Measurements from ENCODE around the gene C11orf58.

Gene C11orf58

DNA sequence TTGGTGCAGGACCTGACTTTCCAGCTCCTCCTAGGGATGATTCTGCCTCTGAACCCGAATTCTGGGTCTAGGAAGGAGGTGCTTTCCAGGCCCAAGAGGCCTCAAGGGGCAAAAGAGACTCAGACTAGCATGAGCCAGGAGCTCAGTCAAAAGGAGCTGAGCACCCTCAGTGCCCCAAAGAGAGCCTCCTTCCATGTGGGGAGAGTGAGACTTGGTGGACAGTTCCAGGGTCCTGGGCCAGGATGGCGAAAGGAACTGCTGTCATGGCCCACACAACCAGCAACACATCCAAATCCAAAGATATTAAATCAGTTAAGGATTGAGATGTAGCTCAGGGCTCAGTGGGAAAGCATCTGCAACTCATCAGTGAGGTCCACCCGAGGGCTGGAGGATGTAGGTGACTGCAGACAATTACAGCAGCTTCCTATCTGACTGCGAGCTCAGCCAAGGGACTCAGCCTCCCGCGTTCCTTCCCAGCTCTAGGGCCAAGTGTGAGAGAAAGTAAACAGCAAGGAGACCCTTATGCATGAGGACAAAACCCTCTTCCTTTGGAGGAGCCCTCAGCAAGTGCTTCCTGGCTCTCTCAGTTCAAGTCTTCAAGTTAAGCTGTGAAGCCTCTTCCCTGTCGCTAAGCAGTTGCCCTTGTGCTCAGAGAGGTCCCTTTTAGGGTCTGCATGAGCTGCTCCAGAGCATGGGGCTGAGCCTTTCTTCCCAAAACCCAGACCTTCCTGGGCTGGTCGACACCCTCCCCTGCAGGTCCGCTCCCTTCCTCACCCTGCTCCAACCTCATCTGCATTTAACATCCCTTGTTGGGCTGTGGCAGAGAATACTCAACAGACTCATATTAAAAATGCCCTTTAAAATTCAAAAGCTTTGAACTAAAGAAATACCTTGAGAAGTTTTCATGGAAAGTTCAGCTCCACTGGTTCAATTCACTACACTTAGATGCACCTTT is 35.8 kb downstream of the C11orf58 start:
- Histone ChIP-seq H3K36me3 (ENCODE audit: control insufficient read depth in 4 of 4, insufficient read depth in 4 of 4, low read length in 3 of 4) (no peaks in the 10 kb centered on the region), H3K4me1 (ENCODE audit: control extremely low read depth in 1 of 4, control insufficient read depth in 4 of 4, insufficient read depth in 4 of 4, low read length in 3 of 4) (peaks cover 0 to under 1% (median under 1%) of the 10 kb centered on the region in 4 experiments), H3K27me3 (replicated peaks in 2 of 5; ENCODE audit: control insufficient read depth in 4 of 5, insufficient read depth in 5 of 5, low read length in 4 of 5) (peaks cover 0 to 4% (median 0%) of the 10 kb centered on the region in 5 experiments), H3K4me3 (ENCODE audit: control insufficient read depth in 1 of 7, extremely low read depth in 1 of 7, insufficient read depth in 4 of 7, low read depth in 2 of 7, low read length in 6 of 7) (no peak overlapping the region), H3K9me3 (ENCODE audit: control extremely low read depth in 1 of 5, control insufficient read depth in 4 of 5, insufficient read depth in 2 of 5, low read depth in 1 of 5, low read length in 4 of 5) (no peaks in the 10 kb centered on the region), H3K27ac (ENCODE audit: insufficient read depth in 1 of 2, low read depth in 1 of 2, low read length in 2 of 2, poor library complexity in 1 of 2, severe bottlenecking in 2 of 2) (no peak overlapping the region)
- 85% methylated on average over 8 of the region's 9 CpGs for WGBS (ENCODE audit: insufficient coverage)
- ChIA-PET POLR2A (no interaction called here), CTCF (interaction anchor here (1.6 to 2.3 kb wide), 2 partner anchors 10 to 14 kb away, joined by 6 to 17 read pairs; no protein-coding TSS in a partner anchor)
- no peak for DNase-seq

DNA sequence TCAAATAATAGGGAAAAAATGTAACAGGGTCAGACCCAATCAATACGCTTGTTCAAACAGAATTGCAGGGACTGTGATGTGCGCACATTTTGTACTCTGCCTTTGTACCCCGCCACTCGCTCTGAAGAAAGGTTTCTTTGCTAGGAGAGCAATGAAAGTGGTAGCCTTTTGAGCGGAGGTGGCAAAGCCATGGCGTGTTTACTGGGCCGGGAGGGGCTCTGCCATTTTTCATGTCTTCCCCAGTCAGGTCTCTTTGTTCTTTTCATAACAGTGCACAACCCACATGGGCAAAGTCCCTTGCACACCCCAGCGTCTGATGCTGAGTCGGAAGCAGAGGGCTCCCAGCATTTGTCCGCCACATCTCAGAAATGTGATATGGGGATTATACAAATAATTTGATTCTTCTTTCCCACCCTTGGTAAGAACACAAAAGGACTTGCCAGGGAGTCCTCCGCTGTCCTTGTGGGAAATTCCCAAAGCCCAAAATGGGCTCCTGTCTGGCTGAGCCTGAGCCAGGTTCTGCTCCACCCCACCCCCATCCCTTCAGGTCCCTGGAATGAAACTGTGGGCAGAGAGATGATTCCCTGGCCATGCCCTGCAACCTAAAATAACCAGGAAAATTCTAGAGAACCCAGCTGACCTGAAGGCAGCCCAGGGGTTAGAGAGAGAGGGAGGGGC is 36.6 kb downstream of the C11orf58 start:
- 90% methylated on average over 5 of the region's 11 CpGs for WGBS (ENCODE audit: insufficient coverage)
- POLR2A ChIA-PET = no interaction called here
- no peak for DNase-seq
- Histone ChIP-seq H3K27ac (ENCODE audit: insufficient read depth in 1 of 2, low read depth in 1 of 2, low read length in 2 of 2, poor library complexity in 1 of 2, severe bottlenecking in 2 of 2) (no peak overlapping the region), H3K4me1 (ENCODE audit: control extremely low read depth in 1 of 4, control insufficient read depth in 4 of 4, insufficient read depth in 4 of 4, low read length in 3 of 4) (peaks cover 0 to 6% (median 2%) of the 10 kb centered on the region in 4 experiments), H3K4me3 (ENCODE audit: control insufficient read depth in 1 of 7, extremely low read depth in 1 of 7, insufficient read depth in 4 of 7, low read depth in 2 of 7, low read length in 6 of 7) (no peak overlapping the region), H3K36me3 (ENCODE audit: control insufficient read depth in 4 of 4, insufficient read depth in 4 of 4, low read length in 3 of 4) (no peaks in the 10 kb centered on the region), H3K9me3 (ENCODE audit: control extremely low read depth in 1 of 5, control insufficient read depth in 4 of 5, insufficient read depth in 2 of 5, low read depth in 1 of 5, low read length in 4 of 5) (no peaks in the 10 kb centered on the region), H3K27me3 (replicated peaks in 2 of 5; ENCODE audit: control insufficient read depth in 4 of 5, insufficient read depth in 5 of 5, low read length in 4 of 5) (peaks cover 0 to 4% (median 0%) of the 10 kb centered on the region in 5 experiments)
- CTCF ChIA-PET = interaction anchor here (2.3 kb wide), 1 partner anchor 13 kb away, joined by 17 read pairs; no protein-coding TSS in a partner anchor

DNA sequence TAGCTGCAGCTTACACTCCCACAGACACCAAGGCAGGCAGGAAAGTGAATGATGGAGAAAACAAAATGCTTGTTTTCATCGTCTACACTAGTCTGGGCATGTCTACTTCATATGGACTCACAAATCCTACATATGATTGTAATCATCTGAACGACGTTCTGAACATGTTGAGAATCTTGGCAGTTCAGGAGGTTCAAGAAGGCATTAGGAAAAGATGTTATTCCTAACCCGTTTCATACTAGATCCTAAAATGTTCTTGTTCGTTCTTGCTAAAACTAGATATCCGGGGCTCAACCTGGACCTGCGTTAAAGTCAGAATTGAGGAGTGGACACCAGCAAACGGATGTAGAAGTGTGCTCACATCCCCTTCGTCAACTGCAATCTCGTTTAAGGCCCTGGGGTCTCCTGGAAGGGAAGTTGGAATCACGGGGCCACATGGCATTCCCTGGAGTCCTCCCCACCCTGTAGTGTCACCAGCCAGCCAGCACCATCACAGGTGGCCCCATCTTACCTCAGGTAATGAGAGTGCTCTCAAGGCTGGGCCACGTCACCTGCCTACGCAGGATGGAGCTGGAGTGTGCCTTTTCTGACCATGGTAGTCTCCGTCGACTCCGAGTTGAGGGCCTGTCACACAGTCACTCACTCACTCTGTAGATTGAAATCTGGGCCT is 37.3 kb downstream of the C11orf58 start:
- no peak overlapping the region for H3K27ac ChIP-seq (ENCODE audit: insufficient read depth in 1 of 2, low read depth in 1 of 2, low read length in 2 of 2, poor library complexity in 1 of 2, severe bottlenecking in 2 of 2)
- H3K9me3 ChIP-seq (ENCODE audit: control extremely low read depth in 1 of 5, control insufficient read depth in 4 of 5, insufficient read depth in 2 of 5, low read depth in 1 of 5, low read length in 4 of 5) = no peaks in the 10 kb centered on the region
- H3K4me1 ChIP-seq (ENCODE audit: control extremely low read depth in 1 of 4, control insufficient read depth in 4 of 4, insufficient read depth in 4 of 4, low read length in 3 of 4) = peaks cover 0 to 6% (median 2%) of the 10 kb centered on the region in 4 experiments
- ChIA-PET CTCF (no interaction called here), POLR2A (no interaction called here)
- 95% methylated on average over 15 of the region's 16 CpGs for WGBS (ENCODE audit: insufficient coverage)
- no peak for DNase-seq
- peaks cover 0 to 4% (median 0%) of the 10 kb centered on the region in 5 experiments for H3K27me3 ChIP-seq (replicated peaks in 2 of 5; ENCODE audit: control insufficient read depth in 4 of 5, insufficient read depth in 5 of 5, low read length in 4 of 5)
- H3K4me3 ChIP-seq (ENCODE audit: control insufficient read depth in 1 of 7, extremely low read depth in 1 of 7, insufficient read depth in 4 of 7, low read depth in 2 of 7, low read length in 6 of 7) = no peak overlapping the region
- H3K36me3 ChIP-seq (ENCODE audit: control insufficient read depth in 4 of 4, insufficient read depth in 4 of 4, low read length in 3 of 4) = no peaks in the 10 kb centered on the region

DNA sequence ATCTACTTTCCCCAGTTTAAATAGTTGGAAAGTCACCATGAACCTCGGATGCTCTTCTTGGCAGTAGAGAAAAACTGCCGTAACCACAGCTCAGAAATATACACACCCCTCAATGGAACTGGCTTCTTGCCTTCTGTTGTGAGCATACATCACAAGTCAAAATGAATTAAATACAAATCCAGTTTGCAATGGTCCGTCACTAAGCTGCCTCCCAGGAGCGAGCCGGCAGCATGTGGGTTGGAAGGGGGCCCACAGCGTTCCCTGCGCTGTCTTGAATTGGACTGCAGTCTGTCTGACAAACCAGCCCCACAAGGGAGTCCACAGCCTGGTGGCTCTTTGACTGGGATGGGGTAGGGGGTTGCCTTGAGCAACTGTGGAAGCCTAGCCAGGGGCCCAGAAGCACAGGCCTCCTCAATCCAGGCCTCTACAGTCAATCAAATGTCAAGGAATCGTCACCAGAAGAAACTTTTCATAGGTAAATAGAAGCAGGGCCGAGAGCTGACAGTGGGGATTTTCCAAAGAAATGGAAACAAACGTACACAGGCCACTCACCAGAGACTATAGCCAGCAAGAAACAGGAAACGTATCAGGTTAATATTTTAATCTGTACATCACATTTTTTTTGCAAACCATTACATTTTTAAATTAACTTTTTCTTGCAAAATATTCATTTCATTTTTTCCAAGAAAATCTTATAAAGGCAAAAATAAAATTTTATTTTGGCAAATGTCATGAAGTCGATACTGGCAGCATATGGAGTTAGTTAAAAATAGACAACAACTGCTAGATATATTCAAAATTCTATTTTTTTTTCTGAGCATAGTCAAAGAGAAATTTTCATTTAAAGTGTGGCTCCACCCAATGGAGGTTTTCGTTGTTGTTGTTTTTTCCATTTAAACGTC is 38.5 kb downstream of the C11orf58 start:
- CTCF ChIA-PET = interaction anchor here (1.2 kb wide), 1 partner anchor 10 kb away, joined by 3 read pairs; no protein-coding TSS in a partner anchor
- 100% methylated on average over 7 of the region's 14 CpGs for WGBS (ENCODE audit: insufficient coverage)
- no peaks in the 10 kb centered on the region for H3K36me3 ChIP-seq (ENCODE audit: control insufficient read depth in 4 of 4, insufficient read depth in 4 of 4, low read length in 3 of 4)

DNA sequence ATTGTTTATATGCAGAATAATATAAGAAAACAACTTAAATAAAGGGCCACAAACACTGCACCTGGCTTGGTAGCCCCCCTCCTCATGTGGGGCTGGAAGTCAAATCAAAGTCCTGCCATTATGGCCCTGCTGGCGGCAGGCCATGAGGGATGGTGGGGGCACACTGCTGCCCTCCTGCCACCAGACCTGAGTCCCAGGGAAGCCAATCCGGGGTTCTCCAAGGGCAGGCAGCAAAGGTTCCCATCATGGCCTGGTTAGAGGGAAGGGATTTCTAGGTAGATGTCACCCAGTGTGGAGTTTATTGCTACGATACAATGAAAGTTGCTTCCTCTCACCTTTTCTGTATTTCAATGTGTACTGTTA is 39.1 kb downstream of the C11orf58 start:
- no peak overlapping the region for H3K4me3 ChIP-seq (ENCODE audit: control insufficient read depth in 1 of 7, extremely low read depth in 1 of 7, insufficient read depth in 4 of 7, low read depth in 2 of 7, low read length in 6 of 7)
- no peak overlapping the region for H3K27ac ChIP-seq (ENCODE audit: insufficient read depth in 1 of 2, low read depth in 1 of 2, low read length in 2 of 2, poor library complexity in 1 of 2, severe bottlenecking in 2 of 2)
- CTCF ChIA-PET = interaction anchor here (1.2 kb wide), 1 partner anchor 9 kb away, joined by 3 read pairs; no protein-coding TSS in a partner anchor
- no peaks in the 10 kb centered on the region for H3K36me3 ChIP-seq (ENCODE audit: control insufficient read depth in 4 of 4, insufficient read depth in 4 of 4, low read length in 3 of 4)
- H3K9me3 ChIP-seq (ENCODE audit: control extremely low read depth in 1 of 5, control insufficient read depth in 4 of 5, insufficient read depth in 2 of 5, low read depth in 1 of 5, low read length in 4 of 5) = no peaks in the 10 kb centered on the region
- H3K4me1 ChIP-seq (ENCODE audit: control extremely low read depth in 1 of 4, control insufficient read depth in 4 of 4, insufficient read depth in 4 of 4, low read length in 3 of 4) = peaks cover 0 to 6% (median 2%) of the 10 kb centered on the region in 4 experiments
- DNase-seq = no peak
- POLR2A ChIA-PET = no interaction called here
- peaks cover 0 to 4% (median 0%) of the 10 kb centered on the region in 5 experiments for H3K27me3 ChIP-seq (replicated peaks in 2 of 5; ENCODE audit: control insufficient read depth in 4 of 5, insufficient read depth in 5 of 5, low read length in 4 of 5)
- WGBS (ENCODE audit: insufficient coverage) = 93% methylated on average over 3 of the region's 3 CpGs

More for the DNA sequence above, 38.5 kb downstream of the C11orf58 start:
- Histone ChIP-seq H3K4me3 (ENCODE audit: control insufficient read depth in 1 of 7, extremely low read depth in 1 of 7, insufficient read depth in 4 of 7, low read depth in 2 of 7, low read length in 6 of 7) (no peak overlapping the region), H3K4me1 (ENCODE audit: control extremely low read depth in 1 of 4, control insufficient read depth in 4 of 4, insufficient read depth in 4 of 4, low read length in 3 of 4) (peaks cover 0 to 6% (median 2%) of the 10 kb centered on the region in 4 experiments), H3K27ac (ENCODE audit: insufficient read depth in 1 of 2, low read depth in 1 of 2, low read length in 2 of 2, poor library complexity in 1 of 2, severe bottlenecking in 2 of 2) (no peak overlapping the region), H3K9me3 (ENCODE audit: control extremely low read depth in 1 of 5, control insufficient read depth in 4 of 5, insufficient read depth in 2 of 5, low read depth in 1 of 5, low read length in 4 of 5) (no peaks in the 10 kb centered on the region), H3K27me3 (replicated peaks in 2 of 5; ENCODE audit: control insufficient read depth in 4 of 5, insufficient read depth in 5 of 5, low read length in 4 of 5) (peaks cover 0 to 4% (median 0%) of the 10 kb centered on the region in 5 experiments)
- DNase-seq = no peak
- POLR2A ChIA-PET = no interaction called here

DNA sequence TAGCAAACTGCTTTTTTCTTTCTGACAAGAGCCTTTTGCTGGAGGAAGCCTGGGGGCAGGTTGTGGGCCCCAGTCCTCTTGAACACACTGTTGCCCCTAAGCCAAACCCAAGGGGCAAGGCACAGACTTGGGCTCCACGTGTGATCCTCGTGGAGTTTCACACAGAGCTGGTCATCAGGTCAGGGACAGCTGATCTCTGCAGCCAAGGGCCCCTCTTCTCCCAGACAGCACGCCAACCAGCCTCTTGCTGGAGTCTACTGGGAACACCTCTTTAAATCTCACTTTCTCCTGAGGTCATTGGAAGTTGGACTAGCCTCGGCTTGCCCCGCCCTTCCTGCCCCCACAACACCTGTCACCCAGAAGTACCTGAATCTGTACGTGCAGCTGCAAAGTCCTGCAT is 39.8 kb downstream of the C11orf58 start:
- H3K9me3 ChIP-seq (ENCODE audit: control extremely low read depth in 1 of 5, control insufficient read depth in 4 of 5, insufficient read depth in 2 of 5, low read depth in 1 of 5, low read length in 4 of 5) = no peaks in the 10 kb centered on the region
- peaks cover 0 to 4% (median 0%) of the 10 kb centered on the region in 5 experiments for H3K27me3 ChIP-seq (replicated peaks in 2 of 5; ENCODE audit: control insufficient read depth in 4 of 5, insufficient read depth in 5 of 5, low read length in 4 of 5)
- ChIA-PET POLR2A (no interaction called here), CTCF (interaction anchor here (1.2 kb wide), 1 partner anchor 9 kb away, joined by 3 read pairs; no protein-coding TSS in a partner anchor)
- no peak overlapping the region for H3K4me3 ChIP-seq (ENCODE audit: control insufficient read depth in 1 of 7, extremely low read depth in 1 of 7, insufficient read depth in 4 of 7, low read depth in 2 of 7, low read length in 6 of 7)
- H3K27ac ChIP-seq (ENCODE audit: insufficient read depth in 1 of 2, low read depth in 1 of 2, low read length in 2 of 2, poor library complexity in 1 of 2, severe bottlenecking in 2 of 2) = no peak overlapping the region
- DNase-seq = no peak
- H3K36me3 ChIP-seq (ENCODE audit: control insufficient read depth in 4 of 4, insufficient read depth in 4 of 4, low read length in 3 of 4) = no peaks in the 10 kb centered on the region
- H3K4me1 ChIP-seq (ENCODE audit: control extremely low read depth in 1 of 4, control insufficient read depth in 4 of 4, insufficient read depth in 4 of 4, low read length in 3 of 4) = peaks cover 0 to 6% (median 2%) of the 10 kb centered on the region in 4 experiments
- WGBS (ENCODE audit: insufficient coverage) = 91% methylated on average over 5 of the region's 6 CpGs
